ENCODE results near the gene CACNA1D.
A peak's percentile ranks its signal among the peaks of the same experiment; 100 is the strongest.

Gene CACNA1D

GRCh38 chr3:53495146-53495519 lies 722 bp downstream of the CACNA1D start:
- H3K4me3 ChIP-seq (ENCODE audit: control insufficient read depth, low read depth, low read length) = peak overlapping the region; percentile 2; the same call in 1 of the 2 replicates
- no peak for TF ChIP-seq CTCF (IDR thresholded peaks at IDR 0.05; ENCODE audit: control insufficient read depth, insufficient read depth, low read depth, low read length, missing control alignments)
- no peak for DNase-seq (ENCODE audit: low read depth)

GRCh38 chr3:53495520-53496391 lies 1.3 kb downstream of the CACNA1D start:
- TF ChIP-seq CTCF (IDR thresholded peaks at IDR 0.05; ENCODE audit: control insufficient read depth, insufficient read depth, low read depth, low read length, missing control alignments) = no peak
- no peak for DNase-seq (ENCODE audit: low read depth)
- H3K4me3 ChIP-seq (ENCODE audit: control insufficient read depth, low read depth, low read length) = peak overlapping the region; percentile 2

GRCh38 chr3:53496392-53496670 lies 1.9 kb downstream of the CACNA1D start:
- no peak overlapping the region for H3K4me3 ChIP-seq (ENCODE audit: control insufficient read depth, low read depth, low read length)
- no peak for TF ChIP-seq CTCF (IDR thresholded peaks at IDR 0.05; ENCODE audit: control insufficient read depth, insufficient read depth, low read depth, low read length, missing control alignments)
- no peak for DNase-seq (ENCODE audit: low read depth)

GRCh38 chr3:53496984-53497383 lies 2.6 kb downstream of the CACNA1D start:
- DNase-seq (ENCODE audit: low read depth) = no peak
- no peak for TF ChIP-seq CTCF (IDR thresholded peaks at IDR 0.05; ENCODE audit: control insufficient read depth, insufficient read depth, low read depth, low read length, missing control alignments)
- no peak overlapping the region for H3K4me3 ChIP-seq (ENCODE audit: control insufficient read depth, low read depth, low read length)

GRCh38 chr3:53498806-53499641 lies 4.6 kb downstream of the CACNA1D start:
- no peak overlapping the region for H3K4me3 ChIP-seq (ENCODE audit: control insufficient read depth, low read depth, low read length)
- DNase-seq (ENCODE audit: low read depth) = no peak
- no peak for TF ChIP-seq CTCF (IDR thresholded peaks at IDR 0.05; ENCODE audit: control insufficient read depth, insufficient read depth, low read depth, low read length, missing control alignments)

GRCh38 chr3:53500165-53500777 lies 5.9 kb downstream of the CACNA1D start:
- no peak for TF ChIP-seq CTCF (IDR thresholded peaks at IDR 0.05; ENCODE audit: control insufficient read depth, insufficient read depth, low read depth, low read length, missing control alignments)
- DNase-seq (ENCODE audit: low read depth) = no peak
- H3K4me3 ChIP-seq (ENCODE audit: control insufficient read depth, low read depth, low read length) = no peak overlapping the region

Measured in AG09309 (cell line).